ENCODE measurements around the gene CALM1.

Gene CALM1

DNA sequence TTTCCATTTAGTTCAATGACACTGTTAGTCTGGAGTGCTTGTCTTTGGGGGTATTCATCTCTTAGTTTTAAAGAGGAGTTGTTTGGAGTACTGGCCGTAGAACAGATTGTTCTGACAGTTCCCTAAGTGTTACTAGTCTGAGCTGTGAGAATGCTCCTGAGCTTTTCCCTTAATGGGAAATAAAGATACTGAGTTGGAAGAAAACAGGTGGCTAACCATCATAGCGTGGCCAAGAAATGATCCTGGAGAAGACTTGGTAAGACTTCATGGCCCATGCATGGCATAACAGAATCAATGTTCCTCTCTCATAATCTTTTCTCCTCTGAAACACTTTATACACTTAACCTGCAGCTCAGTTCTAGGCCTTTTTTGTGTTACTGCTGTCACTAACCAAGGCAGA lies 6.2 kb downstream of the CALM1 start:
- TF ChIP-seq CREB1 (IDR thresholded peaks at IDR 0.05; ENCODE audit: low read depth) (no peak), FOXM1 (IDR thresholded peaks at IDR 0.05; ENCODE audit: borderline replicate concordance, low read depth) (no peak)

- TF ChIP-seq CREB1 (IDR thresholded peaks at IDR 0.05; ENCODE audit: low read depth) (no peak), TEAD4 (IDR thresholded peaks at IDR 0.05) (no peak), TCF12 (IDR thresholded peaks at IDR 0.05; ENCODE audit: low read depth) (no peak), NFIC (IDR thresholded peaks at IDR 0.05) (no peak), EGR1 (IDR thresholded peaks at IDR 0.05) (no peak), TAF1 (IDR thresholded peaks at IDR 0.05; ENCODE audit: low read depth) (no peak), EP300 (IDR thresholded peaks at IDR 0.05; ENCODE audit: borderline replicate concordance) (no peak), RAD21 (IDR thresholded peaks at IDR 0.05; ENCODE audit: low read depth) (no peak), MAX (IDR thresholded peaks at IDR 0.05) (no peak), ZBTB7A (IDR thresholded peaks at IDR 0.05; ENCODE audit: low read depth) (no peak)
- TF ChIP-seq, protein P1, sequence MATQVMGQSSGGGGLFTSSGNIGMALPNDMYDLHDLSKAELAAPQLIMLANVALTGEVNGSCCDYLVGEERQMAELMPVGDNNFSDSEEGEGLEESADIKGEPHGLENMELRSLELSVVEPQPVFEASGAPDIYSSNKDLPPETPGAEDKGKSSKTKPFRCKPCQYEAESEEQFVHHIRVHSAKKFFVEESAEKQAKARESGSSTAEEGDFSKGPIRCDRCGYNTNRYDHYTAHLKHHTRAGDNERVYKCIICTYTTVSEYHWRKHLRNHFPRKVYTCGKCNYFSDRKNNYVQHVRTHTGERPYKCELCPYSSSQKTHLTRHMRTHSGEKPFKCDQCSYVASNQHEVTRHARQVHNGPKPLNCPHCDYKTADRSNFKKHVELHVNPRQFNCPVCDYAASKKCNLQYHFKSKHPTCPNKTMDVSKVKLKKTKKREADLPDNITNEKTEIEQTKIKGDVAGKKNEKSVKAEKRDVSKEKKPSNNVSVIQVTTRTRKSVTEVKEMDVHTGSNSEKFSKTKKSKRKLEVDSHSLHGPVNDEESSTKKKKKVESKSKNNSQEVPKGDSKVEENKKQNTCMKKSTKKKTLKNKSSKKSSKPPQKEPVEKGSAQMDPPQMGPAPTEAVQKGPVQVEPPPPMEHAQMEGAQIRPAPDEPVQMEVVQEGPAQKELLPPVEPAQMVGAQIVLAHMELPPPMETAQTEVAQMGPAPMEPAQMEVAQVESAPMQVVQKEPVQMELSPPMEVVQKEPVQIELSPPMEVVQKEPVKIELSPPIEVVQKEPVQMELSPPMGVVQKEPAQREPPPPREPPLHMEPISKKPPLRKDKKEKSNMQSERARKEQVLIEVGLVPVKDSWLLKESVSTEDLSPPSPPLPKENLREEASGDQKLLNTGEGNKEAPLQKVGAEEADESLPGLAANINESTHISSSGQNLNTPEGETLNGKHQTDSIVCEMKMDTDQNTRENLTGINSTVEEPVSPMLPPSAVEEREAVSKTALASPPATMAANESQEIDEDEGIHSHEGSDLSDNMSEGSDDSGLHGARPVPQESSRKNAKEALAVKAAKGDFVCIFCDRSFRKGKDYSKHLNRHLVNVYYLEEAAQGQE (IDR thresholded peaks at IDR 0.05; ENCODE audit: low read depth) = no peak
- TF ChIP-seq, protein P2, sequence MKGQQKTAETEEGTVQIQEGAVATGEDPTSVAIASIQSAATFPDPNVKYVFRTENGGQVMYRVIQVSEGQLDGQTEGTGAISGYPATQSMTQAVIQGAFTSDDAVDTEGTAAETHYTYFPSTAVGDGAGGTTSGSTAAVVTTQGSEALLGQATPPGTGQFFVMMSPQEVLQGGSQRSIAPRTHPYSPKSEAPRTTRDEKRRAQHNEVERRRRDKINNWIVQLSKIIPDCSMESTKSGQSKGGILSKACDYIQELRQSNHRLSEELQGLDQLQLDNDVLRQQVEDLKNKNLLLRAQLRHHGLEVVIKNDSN (IDR thresholded peaks at IDR 0.05) = no peak
These were observed 8.3 kb downstream of the CALM1 start for GRCh38 chr14:90405101-90405500.

- TF ChIP-seq FOXM1 (IDR thresholded peaks at IDR 0.05; ENCODE audit: borderline replicate concordance, low read depth) (no peak), NFIC (IDR thresholded peaks at IDR 0.05) (no peak), CEBPB (IDR thresholded peaks at IDR 0.05) (no peak), EP300 (IDR thresholded peaks at IDR 0.05; ENCODE audit: borderline replicate concordance) (no peak), TEAD4 (IDR thresholded peaks at IDR 0.05) (no peak), TCF12 (IDR thresholded peaks at IDR 0.05; ENCODE audit: low read depth) (no peak), CREB1 (IDR thresholded peaks at IDR 0.05; ENCODE audit: low read depth) (no peak), MAX (IDR thresholded peaks at IDR 0.05) (no peak), RAD21 (IDR thresholded peaks at IDR 0.05; ENCODE audit: low read depth) (no peak), ZBTB7A (IDR thresholded peaks at IDR 0.05; ENCODE audit: low read depth) (no peak), EGR1 (IDR thresholded peaks at IDR 0.05) (no peak), YY1 (IDR thresholded peaks at IDR 0.05; ENCODE audit: low read depth) (no peak), TAF1 (IDR thresholded peaks at IDR 0.05; ENCODE audit: low read depth) (no peak)
- TF ChIP-seq, protein P1 (IDR thresholded peaks at IDR 0.05; ENCODE audit: low read depth) = no peak
- TF ChIP-seq, protein P2 (IDR thresholded peaks at IDR 0.05) = no peak
These were observed 8.9 kb downstream of the CALM1 start for GRCh38 chr14:90405755-90406154.

DNA sequence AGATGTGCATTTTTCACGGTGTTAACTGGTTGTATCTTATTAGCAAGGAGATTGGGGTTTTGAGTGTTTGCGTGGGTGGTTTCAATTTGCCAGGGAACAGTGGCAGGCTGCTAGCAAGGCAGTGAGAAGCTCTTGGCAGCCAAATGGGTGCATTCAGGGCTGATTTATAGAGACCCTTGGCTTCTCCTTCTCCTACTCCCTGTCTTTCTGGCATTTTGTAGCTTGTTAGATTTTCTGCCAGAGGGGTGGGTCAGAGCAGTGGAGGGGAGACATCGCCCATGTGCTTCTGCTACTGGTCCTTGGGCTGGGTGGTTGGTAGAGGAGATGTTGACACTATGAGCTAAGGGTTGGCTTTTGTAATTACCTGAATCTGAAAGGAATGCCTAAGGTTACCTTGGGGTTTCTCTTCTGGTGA lies 9.6 kb downstream of the CALM1 start:
- TF ChIP-seq TAF1 (IDR thresholded peaks at IDR 0.05; ENCODE audit: low read depth) = no peak
- no peak for TF ChIP-seq EGR1 (IDR thresholded peaks at IDR 0.05)
- TF ChIP-seq MAX (IDR thresholded peaks at IDR 0.05) = no peak
- TF ChIP-seq ZBTB7A (IDR thresholded peaks at IDR 0.05; ENCODE audit: low read depth) = no peak
- TF ChIP-seq EP300 (IDR thresholded peaks at IDR 0.05; ENCODE audit: borderline replicate concordance) = no peak
- no peak for TF ChIP-seq CEBPB (IDR thresholded peaks at IDR 0.05)
- TF ChIP-seq, protein P1 (IDR thresholded peaks at IDR 0.05; ENCODE audit: low read depth) = no peak

GRCh38 chr14:90407230-90407629 lies 10.4 kb downstream of the CALM1 start:
- TF ChIP-seq YY1 (IDR thresholded peaks at IDR 0.05; ENCODE audit: low read depth) (no peak), ZBTB7A (IDR thresholded peaks at IDR 0.05; ENCODE audit: low read depth) (no peak), EP300 (IDR thresholded peaks at IDR 0.05; ENCODE audit: borderline replicate concordance) (no peak), NFIC (IDR thresholded peaks at IDR 0.05) (no peak), MAX (IDR thresholded peaks at IDR 0.05) (no peak), CREB1 (IDR thresholded peaks at IDR 0.05; ENCODE audit: low read depth) (no peak), TCF12 (IDR thresholded peaks at IDR 0.05; ENCODE audit: low read depth) (no peak), FOXM1 (IDR thresholded peaks at IDR 0.05; ENCODE audit: borderline replicate concordance, low read depth) (no peak), TEAD4 (IDR thresholded peaks at IDR 0.05) (no peak), TAF1 (IDR thresholded peaks at IDR 0.05; ENCODE audit: low read depth) (no peak), RAD21 (IDR thresholded peaks at IDR 0.05; ENCODE audit: low read depth) (no peak), CEBPB (IDR thresholded peaks at IDR 0.05) (no peak)
